GM10266 (cell line): ENCODE results near the gene TST.

Experiments
- DNase-seq: peaks from one replicate; pipeline ENCODE4 v3.0.0; 2012; ENCODE audit errors: extremely low spot score
- CTCF ChIP-seq: IDR thresholded peaks from 2 replicates; pipeline ENCODE4 v1.5.1; 2012; ENCODE audit warnings: mild to moderate bottlenecking, low read depth; ENCODE audit not compliant: control insufficient read depth, insufficient read depth; ENCODE audit errors: missing control alignments

The TST gene

GRCh38 chr22:37047006-37047405, 27.8 kb upstream of the TST start:
- no peak for DNase-seq

GRCh38 chr22:37046589-37046988, 27.3 kb upstream of the TST start:
- no peak for TF ChIP-seq CTCF
- no peak for DNase-seq

More at GRCh38 chr22:37047006-37047405, 27.8 kb upstream of the TST start:
- TF ChIP-seq CTCF = no peak

- peak; percentile 62 for DNase-seq
- peak; percentile 33 for TF ChIP-seq CTCF
Measured at GRCh38 chr22:37045958-37046357, 26.7 kb upstream of the TST start.

- DNase-seq = no peak
- TF ChIP-seq CTCF = no peak
Measured at GRCh38 chr22:37044634-37045625, 25.7 kb upstream of the TST start.

GRCh38 chr22:37043828-37044538, 24.7 kb upstream of the TST start:
- TF ChIP-seq CTCF = peak; percentile 85
- DNase-seq = peak; percentile 89

GRCh38 chr22:37043209-37043827, 24.1 kb upstream of the TST start:
- TF ChIP-seq CTCF = no peak
- DNase-seq = no peak
